Measurements from ENCODE around the gene ISCA1.

The ISCA1 gene

DNA sequence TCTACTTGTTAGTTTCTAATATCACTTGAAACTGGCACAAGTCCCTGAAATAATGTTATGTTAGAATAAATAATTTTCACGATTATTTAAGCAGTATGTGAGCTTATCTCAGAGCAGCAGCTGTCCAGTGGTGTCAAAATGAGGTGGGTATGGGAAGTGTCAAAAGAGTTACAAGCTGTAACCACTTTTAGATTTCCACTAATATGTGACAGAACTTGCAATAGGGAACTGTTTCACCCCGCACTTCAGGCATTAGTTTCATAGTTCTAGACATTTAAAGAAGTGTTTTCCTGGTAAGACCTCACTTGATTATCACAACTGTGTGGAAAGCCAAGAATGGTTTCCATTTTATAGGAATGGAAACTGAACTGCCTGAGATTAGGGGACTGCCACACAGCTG lies 2.9 kb upstream of the ISCA1 start:
- no peak for DNase-seq (ENCODE audit: low read depth)

- no peak for DNase-seq (ENCODE audit: low read depth)
Observed at GRCh38 chr9:86282979-86283535, 719 bp upstream of the ISCA1 start.

GRCh38 chr9:86281593-86282076 lies 703 bp downstream of the ISCA1 start:
- DNase-seq (ENCODE audit: low read depth): no peak

DNA sequence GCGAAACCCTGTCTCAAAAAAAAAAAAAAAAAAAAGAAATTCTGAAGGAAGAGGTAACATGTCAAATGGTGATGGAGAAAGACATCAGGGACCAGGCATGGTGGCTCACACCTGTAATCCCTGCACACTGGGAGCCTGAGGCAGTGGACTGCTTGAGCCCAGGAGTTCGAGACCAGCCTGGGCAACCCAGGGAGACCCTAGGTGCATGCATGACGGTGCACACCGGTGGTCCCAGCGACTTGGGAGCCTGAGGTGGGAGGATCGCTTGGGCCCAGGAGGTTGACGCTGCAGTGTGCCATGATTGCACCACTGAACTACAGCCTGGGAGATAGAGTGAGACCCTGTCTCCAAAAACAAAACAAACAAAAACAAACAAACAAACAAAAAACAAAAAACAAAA lies 1.8 kb downstream of the ISCA1 start:
- DNase-seq (ENCODE audit: low read depth): no peak

DNA sequence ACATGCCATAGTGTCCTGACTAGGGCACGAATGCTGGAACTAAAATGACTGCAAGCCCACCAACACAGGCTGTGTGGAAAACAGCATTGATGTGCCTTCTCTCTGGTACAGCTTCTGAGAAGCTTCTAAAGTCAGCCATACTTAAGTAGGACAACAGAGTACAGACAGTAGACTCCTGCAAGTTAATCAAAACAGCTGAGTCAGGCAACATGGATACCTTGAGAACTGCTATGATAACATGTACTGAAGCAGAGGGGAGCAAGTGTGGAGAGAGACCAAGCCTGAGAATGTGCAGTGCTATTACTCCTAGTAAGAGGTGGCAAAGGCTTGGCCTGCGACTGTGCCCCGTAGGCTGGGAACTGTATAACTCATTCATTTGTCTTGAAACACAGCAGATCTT lies 2.5 kb downstream of the ISCA1 start:
- no peak for DNase-seq (ENCODE audit: low read depth)

- DNase-seq (ENCODE audit: low read depth): no peak
Observed at GRCh38 chr9:86277072-86277471, 5.3 kb downstream of the ISCA1 start.

GRCh38 chr9:86275962-86276361 lies 6.4 kb downstream of the ISCA1 start:
- DNase-seq (ENCODE audit: low read depth): no peak

DNA sequence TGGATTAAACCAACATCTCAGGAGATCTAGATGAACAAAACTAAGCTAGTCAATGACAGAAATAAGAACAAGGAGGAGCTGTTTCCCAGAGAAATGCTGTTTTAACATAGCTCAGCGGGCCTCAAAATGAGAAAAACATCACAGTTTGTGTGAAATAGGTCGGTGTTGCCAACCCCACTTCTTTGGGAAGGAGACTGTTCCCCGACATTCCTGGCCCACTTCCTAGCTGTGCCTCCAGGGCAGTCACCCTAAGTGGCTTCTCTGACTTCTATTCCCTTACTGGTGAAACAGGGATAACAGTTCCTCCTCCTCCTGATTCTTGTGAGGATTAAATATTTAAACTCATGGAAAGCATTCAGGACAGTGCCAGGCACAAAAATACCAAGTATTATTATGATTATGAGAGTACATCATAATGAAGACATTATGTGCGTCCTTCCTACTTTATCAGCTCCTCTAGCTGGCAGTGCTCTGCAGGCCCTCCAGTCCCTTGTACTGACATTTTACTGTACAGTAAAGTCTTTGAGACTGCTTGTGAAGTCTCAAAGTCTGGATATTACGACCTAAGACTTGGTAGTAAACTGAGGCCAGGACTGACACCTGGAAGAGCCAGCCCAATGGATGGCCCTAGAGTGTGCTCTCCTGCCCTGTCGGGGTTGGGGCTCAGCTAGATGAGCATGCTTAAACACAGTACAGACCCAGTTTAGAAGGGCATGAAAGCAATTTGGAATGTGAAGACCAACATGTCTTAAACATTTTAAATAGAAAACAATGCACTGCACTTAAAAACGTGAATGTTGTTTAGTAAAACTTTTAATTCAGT lies 7.3 kb downstream of the ISCA1 start:
- DNase-seq (ENCODE audit: low read depth): no peak

DNA sequence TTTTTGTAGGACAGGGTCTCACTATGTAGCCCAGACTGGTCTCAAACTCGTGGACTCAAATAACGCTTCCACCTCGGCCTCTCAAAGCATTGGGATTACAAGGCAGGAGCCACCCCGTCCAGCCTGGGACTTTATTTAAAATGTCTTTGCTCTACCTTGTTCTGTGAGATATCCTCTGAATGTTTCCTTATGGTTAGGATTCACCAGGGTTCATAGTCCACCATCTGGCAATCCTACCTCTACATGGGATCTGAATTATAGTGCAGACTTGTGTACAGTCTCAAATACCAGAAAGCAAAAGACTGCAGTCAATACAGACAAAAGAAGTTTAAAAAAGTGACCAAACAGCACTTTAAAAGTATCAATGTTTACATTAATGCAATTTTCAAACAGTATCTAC lies 10.1 kb downstream of the ISCA1 start:
- no peak for DNase-seq (ENCODE audit: low read depth)

DNA sequence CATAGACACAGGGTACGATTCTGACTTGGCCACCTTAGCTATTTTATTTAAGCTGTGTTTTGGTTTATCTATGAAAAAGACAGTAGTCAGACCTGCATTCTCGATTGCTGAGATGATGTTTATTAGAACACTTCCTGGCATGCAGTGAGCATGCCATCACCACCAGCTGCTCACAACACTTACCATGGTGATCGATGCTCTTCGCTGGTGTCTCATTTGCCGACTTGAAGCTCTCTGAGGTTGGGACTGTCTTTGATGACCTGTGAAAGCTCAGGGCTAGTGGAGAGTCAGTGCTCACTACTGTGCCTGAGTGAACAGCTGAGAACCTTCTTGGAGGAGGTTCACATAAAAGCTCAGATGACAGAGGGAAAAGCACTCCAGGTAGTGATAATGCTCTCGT lies 18.5 kb downstream of the ISCA1 start:
- DNase-seq (ENCODE audit: low read depth): no peak

DNA sequence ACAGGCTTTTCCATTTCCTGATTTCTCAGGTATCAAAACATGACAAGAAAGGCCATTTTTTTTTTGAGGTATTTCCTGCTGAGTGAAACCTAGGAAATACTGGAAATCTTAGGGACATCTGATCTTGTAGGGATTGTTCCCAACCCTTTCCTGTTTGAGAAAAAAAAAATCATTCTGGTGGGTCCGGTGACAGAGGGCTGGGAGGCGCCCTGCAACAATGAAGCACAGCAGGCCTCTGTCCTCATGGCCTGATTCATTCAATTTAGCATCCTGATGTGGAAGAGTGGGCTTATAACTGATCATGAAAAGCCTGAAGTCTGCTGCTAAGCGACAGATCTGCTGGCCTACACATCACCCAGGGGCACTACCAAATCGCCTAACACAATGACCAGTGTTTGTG lies 19.8 kb downstream of the ISCA1 start:
- no peak for DNase-seq (ENCODE audit: low read depth)

- no peak for DNase-seq (ENCODE audit: low read depth)
Observed at GRCh38 chr9:86259557-86259956, 22.8 kb downstream of the ISCA1 start, which contains the start of gene C9orf153. Gene C9orf153, minus strand, starts transcription at chr9:86259657. Its CDS starts 30,054 bp downstream, at chr9:86229603.

- DNase-seq (ENCODE audit: low read depth): no peak
Observed at GRCh38 chr9:86257391-86257790, 24.9 kb downstream of the ISCA1 start.

DNA sequence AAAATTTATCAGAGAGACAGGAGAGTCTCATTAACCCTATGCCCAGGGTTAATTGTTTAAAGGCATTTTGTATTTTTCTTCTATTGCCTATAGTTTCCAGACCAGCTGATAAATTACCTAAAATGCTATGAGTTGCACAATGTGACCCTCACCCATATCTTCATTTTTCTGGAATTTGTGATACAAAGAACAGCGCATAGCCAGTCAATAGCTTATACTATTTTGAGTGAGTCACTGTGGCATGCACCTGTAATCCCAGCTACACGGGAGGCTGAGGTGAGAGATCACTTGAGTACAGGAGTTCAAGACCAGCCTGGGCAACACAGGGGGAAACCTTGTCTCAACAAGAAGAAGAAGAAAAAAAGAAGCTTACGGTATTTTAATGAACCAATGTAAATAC lies 25.7 kb downstream of the ISCA1 start:
- DNase-seq (ENCODE audit: low read depth): no peak

DNA sequence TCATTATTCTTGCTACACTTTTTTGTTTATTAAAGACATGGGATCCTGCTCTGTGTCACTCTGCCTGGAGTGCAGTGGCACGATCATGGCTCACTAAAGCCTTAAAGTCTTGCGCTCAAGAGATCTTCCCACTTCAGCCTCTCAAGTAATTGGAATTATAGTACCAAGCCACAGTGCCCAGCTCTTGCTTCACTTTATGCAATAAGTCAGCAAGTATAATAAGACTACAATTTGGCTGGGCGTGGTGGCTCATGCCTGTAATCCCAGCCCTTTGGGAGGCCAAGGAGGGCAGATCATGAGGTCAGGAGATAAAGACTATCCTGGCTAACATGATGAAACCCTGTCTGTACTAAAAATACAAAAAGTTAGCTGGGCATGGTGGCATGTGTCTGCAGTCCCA lies 28.8 kb downstream of the ISCA1 start:
- no peak for DNase-seq (ENCODE audit: low read depth)

- DNase-seq (ENCODE audit: low read depth): no peak
Observed at GRCh38 chr9:86252870-86253269, 29.5 kb downstream of the ISCA1 start.

DNA sequence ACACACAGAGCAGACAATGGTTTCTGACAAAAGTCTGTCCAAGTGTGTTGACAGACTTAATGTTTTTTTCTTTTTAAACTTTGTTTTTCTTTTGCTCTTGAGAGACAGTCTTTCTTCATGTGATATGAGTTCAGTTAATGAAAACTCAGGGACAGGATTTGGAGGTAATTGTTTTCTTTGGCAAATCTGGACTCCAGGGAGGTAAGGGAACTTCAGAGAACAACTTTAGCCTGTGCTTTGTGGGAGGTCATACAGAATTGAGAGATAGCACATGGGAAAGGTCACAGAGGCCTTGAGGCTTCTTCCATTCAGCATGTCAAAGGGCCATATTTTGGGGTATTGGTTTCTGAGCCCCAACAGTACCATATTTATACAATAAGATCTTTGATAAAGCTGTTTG lies 32.2 kb downstream of the ISCA1 start:
- DNase-seq (ENCODE audit: low read depth): no peak

DNA sequence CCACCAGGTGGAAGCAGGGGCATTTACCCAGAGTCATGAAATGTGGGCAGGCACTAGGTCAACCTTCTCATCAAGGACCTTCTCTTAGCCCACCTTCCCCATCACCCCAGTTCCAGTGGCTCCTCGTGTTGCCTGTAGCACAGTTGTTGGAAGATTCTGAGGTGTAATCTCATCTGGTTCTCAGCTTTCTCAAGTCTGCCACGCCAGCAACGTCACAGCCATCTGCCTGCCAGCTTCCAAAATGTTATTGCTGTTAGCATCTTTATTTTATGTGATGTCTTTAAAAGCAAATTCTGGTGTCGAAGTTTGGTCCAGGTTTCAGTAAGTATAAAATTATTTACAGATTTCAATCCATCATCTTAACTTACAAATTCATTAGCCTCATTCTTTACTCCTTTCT lies 33.6 kb downstream of the ISCA1 start:
- no peak for DNase-seq (ENCODE audit: low read depth)

DNA sequence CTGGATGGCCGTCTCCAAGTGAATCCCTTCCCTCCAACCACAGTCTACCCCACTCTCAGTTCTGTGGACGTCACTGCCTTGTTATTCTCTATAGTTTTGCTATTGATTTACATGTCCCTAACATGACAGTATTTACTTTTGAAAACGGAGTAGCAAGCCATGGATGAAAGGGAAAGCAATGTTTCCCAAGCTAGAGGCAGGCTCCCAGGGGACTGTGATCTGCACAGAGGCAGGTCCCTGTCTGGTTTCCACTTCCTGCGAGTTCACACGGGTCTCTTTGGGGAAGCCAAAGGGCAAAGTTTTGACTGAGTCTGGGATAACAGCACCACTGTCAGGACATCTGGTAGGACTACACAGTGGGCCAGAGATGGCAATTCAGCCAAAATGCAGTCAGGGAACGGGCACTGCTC lies 35.6 kb downstream of the ISCA1 start:
- no peak for DNase-seq (ENCODE audit: low read depth)

DNA sequence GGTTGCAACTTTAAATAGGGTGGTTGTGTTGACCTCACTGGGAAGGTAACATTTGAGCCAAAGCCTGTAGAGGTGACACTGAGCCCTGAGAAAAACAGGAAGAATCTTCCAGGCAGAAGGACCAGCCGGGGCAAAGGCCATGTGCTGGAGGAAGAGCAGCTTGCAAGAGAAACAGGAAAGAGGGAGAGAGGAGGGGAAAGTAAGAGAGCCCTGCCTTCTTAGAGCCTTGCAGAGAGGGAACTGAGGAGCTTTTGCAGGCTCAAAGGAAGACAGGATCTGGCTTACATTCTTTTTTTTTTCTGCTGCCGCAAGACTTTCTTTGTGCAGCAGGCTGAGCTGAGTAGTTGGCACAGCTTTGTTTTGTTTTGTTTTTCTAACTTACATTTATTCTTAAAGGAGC lies 40.3 kb downstream of the ISCA1 start:
- DNase-seq (ENCODE audit: low read depth): no peak

DNA sequence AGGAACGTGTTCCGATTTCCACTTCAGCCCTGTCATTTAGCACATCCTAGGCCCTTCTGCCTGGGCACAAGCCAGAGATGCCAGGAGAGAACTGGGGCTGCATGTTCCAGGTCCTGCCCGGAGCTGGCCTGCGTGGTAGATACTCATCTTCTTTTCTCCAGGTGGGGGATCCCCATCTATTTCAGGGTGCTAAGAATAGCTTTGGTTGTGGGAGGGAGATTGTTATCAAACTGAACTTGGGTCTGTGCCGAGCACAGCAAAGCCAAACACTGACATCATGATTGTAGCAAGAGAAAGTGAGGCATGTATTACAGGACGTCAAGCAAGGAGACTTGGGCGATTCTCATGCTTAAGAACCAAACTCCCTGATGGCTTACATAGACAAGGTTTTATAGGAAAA lies 41.1 kb downstream of the ISCA1 start:
- no peak for DNase-seq (ENCODE audit: low read depth)

DNA sequence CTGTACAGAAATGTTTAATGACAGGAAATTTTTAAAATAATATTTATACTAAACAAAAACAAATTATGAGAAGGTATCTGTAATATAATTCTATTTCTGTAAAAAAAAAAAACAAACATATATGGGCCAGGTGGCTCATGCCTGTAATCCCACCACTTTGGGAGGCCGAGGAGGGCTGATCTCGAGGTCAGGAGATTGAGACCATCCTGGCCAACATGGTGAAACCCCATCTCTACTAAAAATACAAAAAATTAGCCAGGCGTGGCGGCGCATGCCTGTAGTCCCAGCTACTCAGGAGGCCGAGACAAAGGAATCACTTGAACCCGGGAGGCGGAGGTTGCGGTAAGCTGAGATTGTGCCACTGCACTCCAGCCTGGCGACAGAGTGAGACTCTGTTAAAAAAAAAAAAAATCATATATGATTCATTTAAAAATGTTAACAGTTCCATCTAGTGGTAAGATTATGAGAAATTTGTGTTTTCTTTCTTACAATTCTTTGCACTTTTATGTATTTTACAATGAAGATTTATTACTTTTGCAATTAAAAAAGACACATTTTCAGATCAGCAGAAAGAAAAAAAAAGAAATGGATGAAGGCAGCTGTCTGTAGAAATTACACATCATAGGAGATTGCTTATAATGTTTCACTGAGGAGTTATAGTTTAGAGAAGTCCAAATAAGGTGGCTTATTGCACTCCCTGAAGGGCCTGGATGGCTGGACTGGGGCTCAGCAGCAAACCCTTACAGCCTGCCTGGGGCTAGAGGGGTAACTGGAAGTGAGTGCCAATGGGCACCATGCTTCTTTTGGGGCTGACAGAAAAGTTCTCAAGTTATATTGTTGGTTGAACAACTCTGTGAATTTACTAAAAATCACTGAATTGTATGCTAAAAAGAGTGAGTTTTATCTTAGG lies 43.2 kb downstream of the ISCA1 start:
- no peak for DNase-seq (ENCODE audit: low read depth)

GRCh38 chr9:86230858-86231257 lies 51.5 kb downstream of the ISCA1 start:
- no peak for DNase-seq (ENCODE audit: low read depth)
